GM19467 (cell line): ENCODE data around the gene U2AF2.
"Not testable (repeated sequence)": the region's sequence is repeated elsewhere in the genome, so short reads cannot be mapped to it uniquely, and the experiment has no call there.

Experiments
- ATAC-seq: cut with Tn5 transposase; IDR thresholded peaks from one replicate; pipeline ENCODE4 v1.9.1; 2021; ENCODE audit warnings: mild to moderate bottlenecking, moderate library complexity; ENCODE audit not compliant: unreplicated experiment

Gene U2AF2

GRCh38 chr19:55700813-55701212, 46.0 kb downstream of the U2AF2 start:
- ATAC-seq, result no peak

GRCh38 chr19:55702131-55702627, 47.3 kb downstream of the U2AF2 start:
- no peak for ATAC-seq

GRCh38 chr19:55703790-55704215, 49.0 kb downstream of the U2AF2 start:
- ATAC-seq, result no peak

DNA sequence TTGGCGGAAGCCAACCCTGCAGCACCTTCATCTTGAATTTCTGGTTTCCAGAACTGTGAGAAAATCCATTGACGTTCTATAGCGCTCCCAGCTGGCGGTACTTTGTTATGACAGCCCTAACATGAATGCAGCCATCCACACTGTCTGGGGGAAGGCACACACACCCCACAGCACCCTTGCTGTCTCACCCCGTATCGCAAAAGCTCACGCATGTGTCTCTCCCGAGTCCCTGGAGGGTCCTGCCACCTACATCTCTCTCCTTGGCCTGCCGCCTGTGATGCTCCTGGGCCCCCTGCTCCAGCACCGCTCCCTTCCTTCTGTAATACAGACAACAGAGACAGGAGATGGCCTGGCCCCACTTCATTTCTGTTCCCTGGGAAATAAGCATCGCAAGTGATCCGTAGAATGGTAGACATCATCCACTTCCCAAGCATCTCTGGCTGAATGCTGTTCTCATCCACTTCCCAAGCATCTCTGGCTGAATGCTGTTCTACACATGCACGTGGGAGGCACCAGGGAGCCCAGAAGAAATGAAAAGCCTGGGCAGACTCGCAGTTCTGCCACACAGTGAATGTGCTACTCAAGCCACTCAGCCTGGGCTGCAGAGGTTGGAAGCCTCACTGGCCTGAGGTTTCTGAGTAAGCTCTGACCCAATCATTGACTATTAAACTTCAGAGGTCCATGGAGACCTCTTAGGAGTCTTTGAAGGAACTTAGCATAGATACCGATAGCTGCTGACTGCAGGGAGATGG, 49.8 kb downstream of the U2AF2 start:
- no peak for ATAC-seq

DNA sequence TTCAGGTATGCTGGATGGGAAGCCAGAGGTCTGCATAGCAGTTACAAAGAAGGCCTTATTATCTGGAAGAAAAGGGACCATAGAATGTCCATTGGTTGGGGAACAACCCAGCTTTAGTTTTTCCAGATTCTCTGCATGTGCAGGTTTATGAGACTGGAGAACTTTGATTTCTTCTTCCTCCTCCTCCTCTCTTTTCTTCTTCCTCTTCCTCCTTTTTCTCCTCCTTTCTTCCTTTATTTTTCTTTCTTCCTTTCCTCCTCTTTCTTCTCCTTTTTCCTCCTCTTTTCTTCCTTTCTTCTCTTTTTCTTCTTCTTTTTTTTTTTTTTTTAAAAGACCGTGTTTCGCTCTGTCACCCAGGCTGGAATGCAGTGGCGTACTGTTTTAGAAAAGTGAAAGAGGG, 51.1 kb downstream of the U2AF2 start:
- ATAC-seq, result no peak

DNA sequence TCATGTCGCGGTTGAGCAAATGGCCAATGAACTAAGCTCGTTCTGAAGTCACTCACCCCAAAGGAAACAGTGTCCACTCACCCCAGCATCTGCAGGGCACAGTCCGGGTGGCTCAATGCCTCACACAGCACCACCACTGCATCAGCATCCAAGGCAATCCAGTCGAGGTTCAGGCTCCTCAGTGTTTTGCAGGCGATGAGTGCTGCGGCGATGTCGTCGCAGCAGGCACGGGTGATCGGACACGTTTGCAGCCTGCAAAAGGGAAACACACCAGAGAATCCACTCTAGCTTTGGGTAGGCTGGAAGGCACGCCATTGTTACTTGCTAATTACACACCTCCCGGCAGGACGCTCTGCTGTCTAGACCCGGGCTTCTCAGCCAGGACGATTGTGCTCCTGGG, 56.9 kb downstream of the U2AF2 start:
- ATAC-seq, result no peak

GRCh38 chr19:55712804-55713631, 58.2 kb downstream of the U2AF2 start:
- no peak for ATAC-seq

GRCh38 chr19:55716531-55716930, 61.7 kb downstream of the U2AF2 start:
- ATAC-seq, result no peak

DNA sequence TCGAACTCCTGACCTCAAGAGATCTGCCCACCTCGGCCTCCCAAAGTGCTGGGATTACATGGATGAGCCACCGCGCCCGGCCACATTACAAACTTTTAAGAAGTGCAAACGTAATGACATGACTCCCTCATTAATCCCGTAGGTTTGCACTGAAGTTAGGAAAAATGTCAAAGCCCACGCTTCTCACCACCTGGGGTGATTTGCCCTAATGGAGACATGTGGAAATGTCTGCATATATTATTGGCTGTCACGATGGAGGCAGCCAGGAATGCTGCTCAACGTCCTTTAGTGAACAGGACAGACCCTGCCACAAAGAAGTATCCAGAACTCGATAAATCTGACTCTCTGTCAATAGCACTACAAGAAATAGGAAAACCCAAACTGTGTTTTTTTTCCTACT, 62.4 kb downstream of the U2AF2 start:
- ATAC-seq, result no peak

- not testable (repeated sequence) for ATAC-seq
These were observed 63.3 kb downstream of the U2AF2 start for GRCh38 chr19:55717879-55718711.

- no peak for ATAC-seq
These were observed 65.4 kb downstream of the U2AF2 start for GRCh38 chr19:55720214-55720746.

DNA sequence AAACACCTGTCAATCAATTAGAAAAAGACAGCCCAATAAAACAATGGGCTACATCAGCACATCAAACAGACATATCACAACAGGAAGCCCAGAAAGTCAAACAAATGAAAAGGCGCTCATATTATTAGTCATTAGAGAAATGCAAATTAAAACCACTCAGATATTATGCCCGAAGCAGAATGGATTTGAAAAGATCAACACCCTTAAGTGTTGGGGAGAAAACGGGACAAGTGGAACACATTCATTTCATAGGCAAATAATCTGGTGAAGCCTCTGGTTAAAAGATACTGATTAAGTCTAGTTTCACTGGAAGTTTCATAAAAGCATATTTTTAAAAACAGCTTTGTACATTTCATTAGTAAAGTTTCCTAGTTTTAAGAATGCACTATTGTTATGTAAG, 66.0 kb downstream of the U2AF2 start:
- ATAC-seq, result no peak

DNA sequence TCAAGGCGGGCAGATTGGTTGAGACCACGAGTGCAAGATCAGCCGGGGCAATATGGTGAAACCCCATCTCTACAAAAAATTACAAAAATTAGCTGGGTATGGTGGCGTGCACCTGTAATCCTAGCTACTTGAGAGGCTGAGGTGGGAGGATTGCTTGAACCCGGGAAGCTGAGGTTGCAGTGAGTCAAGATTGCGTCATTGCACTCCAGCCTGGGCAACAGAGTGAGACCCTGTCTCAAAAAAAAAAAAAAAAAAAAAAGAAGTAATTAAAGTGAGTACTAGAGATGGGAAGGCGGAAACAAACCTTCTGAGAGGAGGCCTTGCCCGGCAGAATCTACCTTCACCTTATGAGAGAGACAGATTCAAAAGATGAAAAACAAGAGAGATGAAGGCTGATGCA, 68.7 kb downstream of the U2AF2 start:
- no peak for ATAC-seq
